Sigmoid colon (tissue), 7 donors: ENCODE data around the gene SLC7A7. TPM values are rescaled to one million over a fixed set of nuclear protein-coding genes. Genes with fewer than 3 reads are reported as not detected.
"Not testable (repeated sequence)": the region's sequence is repeated elsewhere in the genome, so short reads cannot be mapped to it uniquely, and the experiment has no call there.

ENCODE experiments used
- DNase-seq: peaks from one replicate; pipeline ENCODE4 v3.0.0-alpha.2; 2019
- H3K27ac ChIP-seq, 4 donors: fragments of 200-600 bp; sonication (generic); one replicate each; pipeline ENCODE4 v1.5.1; 2016 to 2019; ENCODE audit warnings: mild to moderate bottlenecking in 1 of 4
- H3K27me3 ChIP-seq, 3 donors: fragments of 200-600 bp; sonication (generic); one replicate each; pipeline ENCODE4 v1.5.1; 2019; ENCODE audit warnings: mild to moderate bottlenecking in 1 of 3
- H3K36me3 ChIP-seq, 4 donors: fragments of 200-600 bp; sonication (generic); one replicate each; pipeline ENCODE4 v1.5.1; 2016 to 2019
- H3K4me1 ChIP-seq, 4 donors: fragments of 200-600 bp; sonication (generic); one replicate each; pipeline ENCODE4 v1.5.1; 2017 to 2019
- H3K4me3 ChIP-seq, 4 donors: fragments of 200-600 bp; sonication (generic); one replicate each; pipeline ENCODE4 v1.5.1; 2017 to 2019; ENCODE audit warnings: mild to moderate bottlenecking in 2 of 4, moderate library complexity in 1 of 4
- H3K9me3 ChIP-seq, 4 donors: fragments of 200-600 bp in 3 of 4; sonication (generic) in 3 of 4; one replicate each; pipeline versions ENCODE4 v1.5.1 to v1.6.1; 2013 to 2019
- EP300 ChIP-seq, 4 donors: sonication (generic); formaldehyde crosslinking; IDR thresholded peaks; one replicate each; pipeline ENCODE4 v1.6.1; 2017; ENCODE audit warnings: antibody characterized with exemption in 4 of 4
- POLR2A ChIP-seq, 2 donors: fragments of 450-650 bp; IDR thresholded peaks; one replicate each; pipeline ENCODE4 v1.6.1; 2016; ENCODE audit warnings: antibody characterized with exemption in 2 of 2, mild to moderate bottlenecking in 2 of 2, moderate library complexity in 2 of 2
- POLR2AphosphoS5 ChIP-seq, 4 donors: sonication (generic); formaldehyde crosslinking; IDR thresholded peaks; one replicate each; pipeline ENCODE4 v1.6.1; 2017; ENCODE audit warnings: antibody characterized with exemption in 4 of 4
- WGBS, 2 donors: extraction: QIAGEN DNeasy Blood & Tissue Kit; methylation state at CpG; one replicate each; pipeline ENCODE4 v1.1.7; 2013; 5-methylcytosine and 5-hydroxymethylcytosine counted together
- intact Hi-C: fragments of 100-400 bp; cut with DNase I; formaldehyde crosslinking; loops from one replicate; pipeline ENCODE4 v1.15.1; 2023
- polyA plus RNA-seq, 3 donors: library from polyadenylated mRNA; stranded (reverse); fragments of 200-250 nt; gene quantifications; one replicate each; pipeline ENCODE4 v1.2.3, GENCODE V29; 2013
- total RNA-seq, 4 donors: library from RNA; depleted of rRNA; stranded (reverse); fragments of >200 nt; gene quantifications; one replicate each; pipeline ENCODE4 v1.1.0, GENCODE V29; 2016
- TF ChIP-seq, protein P1 (sequence below), 4 experiments: fragments of 450-650 bp in 3 of 4; fragments of 200-600 bp in 1 of 4; IDR thresholded peaks; one replicate each; pipeline ENCODE4 v1.5.1; 2016 to 2019; ENCODE audit warnings: antibody characterized with exemption in 4 of 4, mild to moderate bottlenecking in 3 of 4, moderate library complexity in 2 of 4
- donor health status: healthy with polysubstance abuse.
- donor health status: Bipolar disorder and iron deficiency.
- donor health status: healthy.

The SLC7A7 gene
- total and polyA plus RNA-seq, 7 donors: 15.6 to 23.5 (median 16.4) TPM

DNA sequence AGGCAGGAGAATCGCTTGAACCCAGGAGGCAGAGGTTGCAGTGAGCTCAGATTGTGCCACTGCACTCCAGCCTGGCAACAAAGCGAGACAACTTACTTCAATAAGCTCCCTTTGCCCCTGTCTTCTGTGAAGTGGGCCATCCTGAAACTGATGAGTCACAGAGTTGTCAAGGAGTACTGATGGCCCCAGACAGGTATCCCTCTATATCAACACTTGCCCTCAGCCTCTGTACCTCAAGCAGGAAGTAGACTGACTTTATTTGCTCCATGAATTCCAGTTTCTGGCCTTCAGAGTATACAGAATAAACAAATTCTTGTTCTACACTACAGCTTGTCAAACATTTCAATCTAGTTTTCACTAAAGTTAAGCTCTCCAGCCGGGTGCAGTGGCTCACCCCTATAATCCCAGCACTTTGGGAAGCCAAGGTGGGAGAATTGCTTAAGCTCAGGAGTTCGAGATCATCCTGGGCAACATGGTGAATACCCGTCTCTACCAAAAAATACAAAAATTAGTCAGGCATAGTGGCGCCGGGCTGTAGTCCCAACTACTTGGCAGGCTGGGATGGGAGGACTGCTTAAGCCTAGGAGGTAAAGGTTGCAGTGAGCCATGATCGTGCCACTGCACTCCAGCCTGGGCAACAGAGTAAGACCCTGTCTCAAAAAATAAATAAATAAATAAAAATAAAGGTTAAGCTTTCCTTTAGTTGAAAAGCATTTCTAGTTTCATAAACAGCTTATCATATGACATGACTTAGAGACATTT is 39.9 kb upstream of the SLC7A7 start:
- Histone ChIP-seq H3K27ac (no peak overlapping the region), H3K4me1 (peaks cover 0 to 33% (median 26%) of the 10 kb centered on the region in 4 donors), H3K4me3 (no peak overlapping the region), H3K36me3 (no peaks in the 10 kb centered on the region), H3K27me3 (no peaks in the 10 kb centered on the region), H3K9me3 (no peaks in the 10 kb centered on the region)
- intact Hi-C loops: loop anchor here (5.0 kb wide), 1 partner anchor 88 kb away; the partner anchor contains the start of gene OXA1L
- 87 to 90% methylated on average over 8 of the region's 8 CpGs for WGBS, 2 donors
- TF ChIP-seq EP300 (IDR thresholded peaks at IDR 0.05) (no peak), POLR2A (IDR thresholded peaks at IDR 0.05) (no peak), POLR2AphosphoS5 (IDR thresholded peaks at IDR 0.05) (no peak)
- TF ChIP-seq, protein P1, sequence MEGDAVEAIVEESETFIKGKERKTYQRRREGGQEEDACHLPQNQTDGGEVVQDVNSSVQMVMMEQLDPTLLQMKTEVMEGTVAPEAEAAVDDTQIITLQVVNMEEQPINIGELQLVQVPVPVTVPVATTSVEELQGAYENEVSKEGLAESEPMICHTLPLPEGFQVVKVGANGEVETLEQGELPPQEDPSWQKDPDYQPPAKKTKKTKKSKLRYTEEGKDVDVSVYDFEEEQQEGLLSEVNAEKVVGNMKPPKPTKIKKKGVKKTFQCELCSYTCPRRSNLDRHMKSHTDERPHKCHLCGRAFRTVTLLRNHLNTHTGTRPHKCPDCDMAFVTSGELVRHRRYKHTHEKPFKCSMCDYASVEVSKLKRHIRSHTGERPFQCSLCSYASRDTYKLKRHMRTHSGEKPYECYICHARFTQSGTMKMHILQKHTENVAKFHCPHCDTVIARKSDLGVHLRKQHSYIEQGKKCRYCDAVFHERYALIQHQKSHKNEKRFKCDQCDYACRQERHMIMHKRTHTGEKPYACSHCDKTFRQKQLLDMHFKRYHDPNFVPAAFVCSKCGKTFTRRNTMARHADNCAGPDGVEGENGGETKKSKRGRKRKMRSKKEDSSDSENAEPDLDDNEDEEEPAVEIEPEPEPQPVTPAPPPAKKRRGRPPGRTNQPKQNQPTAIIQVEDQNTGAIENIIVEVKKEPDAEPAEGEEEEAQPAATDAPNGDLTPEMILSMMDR (IDR thresholded peaks at IDR 0.05): no peak
- peak; percentile 40 for DNase-seq

DNA sequence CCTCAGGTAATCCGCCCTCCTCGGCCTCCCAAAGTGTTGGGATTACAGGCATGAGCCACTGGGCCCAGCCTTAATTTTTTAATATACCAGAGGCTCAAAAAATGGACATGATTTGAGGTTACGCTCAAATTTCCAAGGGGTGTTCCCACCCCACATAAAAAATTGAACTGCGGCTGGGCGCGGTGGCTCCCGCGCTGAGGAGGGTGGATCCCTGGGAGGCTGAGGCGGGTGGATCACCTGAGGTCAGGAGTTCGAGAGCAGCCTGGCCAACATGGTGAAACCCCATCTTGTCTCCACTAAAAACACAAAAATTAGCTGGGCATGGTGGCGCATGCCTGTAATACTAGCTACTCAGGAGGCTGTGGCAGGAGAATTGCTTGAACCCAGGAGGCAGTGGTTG is 39.1 kb upstream of the SLC7A7 start:
- H3K27me3 ChIP-seq, H3K9me3 ChIP-seq, H3K4me3 ChIP-seq, H3K36me3 ChIP-seq, H3K27ac ChIP-seq: not testable (repeated sequence)
- peak; percentile 20 for DNase-seq
- peaks cover 0 to 42% (median 35%) of the 10 kb centered on the region in 4 donors for H3K4me1 ChIP-seq
- 92 to 96% methylated on average over 11 of the region's 11 CpGs for WGBS, 2 donors
- intact Hi-C loops: loop anchor here (5.0 kb wide), 1 partner anchor 87 kb away; the partner anchor contains the start of gene OXA1L

DNA sequence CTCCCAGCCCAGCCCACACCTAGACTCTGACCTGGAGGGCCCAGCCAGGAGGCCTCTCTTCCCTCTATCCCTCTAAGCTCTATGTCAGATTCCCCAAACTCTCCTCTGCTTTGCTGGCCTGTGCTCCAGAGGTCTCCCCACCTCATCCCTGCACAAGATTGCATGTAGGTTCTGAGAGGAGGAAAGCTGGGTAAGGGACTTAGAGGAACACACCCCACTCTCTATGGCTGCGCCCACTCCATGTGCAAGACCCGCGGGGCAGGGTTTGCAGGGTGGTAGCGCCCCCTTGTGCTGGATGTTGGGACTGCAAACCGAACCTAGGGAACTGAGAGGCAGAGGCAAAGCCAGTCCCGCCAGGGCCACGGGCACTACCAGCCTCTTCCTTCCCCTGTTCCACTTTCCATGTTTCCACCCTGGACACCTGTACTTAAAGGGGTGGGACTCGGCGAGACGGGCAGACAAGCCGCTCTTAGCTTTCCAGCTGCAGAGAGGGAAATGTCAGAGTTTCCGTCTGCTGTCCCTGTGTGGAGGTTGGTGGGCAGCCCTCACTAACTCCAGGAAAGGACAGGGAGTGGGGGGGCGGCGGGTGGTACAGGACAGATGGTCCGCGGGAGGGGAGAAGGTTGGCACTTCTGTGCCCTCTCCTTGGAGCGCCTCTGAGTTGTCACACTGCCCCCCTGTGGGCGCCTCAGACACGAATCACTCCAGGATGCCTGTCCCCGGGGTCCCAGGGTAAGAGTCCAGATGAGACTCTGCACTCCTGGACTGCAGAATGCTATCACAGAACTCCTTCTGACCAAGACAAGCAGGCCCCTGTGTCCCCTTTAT is 37.9 kb upstream of the SLC7A7 start:
- TF ChIP-seq, protein P1 (IDR thresholded peaks at IDR 0.05): peak; percentile 86 to 99 (median 98)
- no peak for TF ChIP-seq POLR2A (IDR thresholded peaks at IDR 0.05)
- no peak for TF ChIP-seq EP300 (IDR thresholded peaks at IDR 0.05)
- TF ChIP-seq POLR2AphosphoS5 (IDR thresholded peaks at IDR 0.05): peak in 3 of 4 donors; percentile 18 to 51 (median 22)
- peak; percentile 94 for DNase-seq
- intact Hi-C loops: loop anchor here (1.0 to 5.0 kb wide), 3 partner anchors 31 to 282 kb away; partner anchors contain the start of gene OXA1L
- H3K36me3 ChIP-seq: no peaks in the 10 kb centered on the region
- WGBS, 2 donors: 1% methylated on average over 20 of the region's 20 CpGs
- no peaks in the 10 kb centered on the region for H3K9me3 ChIP-seq
- peaks cover 0 to 53% (median 46%) of the 10 kb centered on the region in 4 donors for H3K4me1 ChIP-seq
- peak overlapping the region; percentile 48 to 98 (median 80) for H3K27ac ChIP-seq
- H3K4me3 ChIP-seq: peak overlapping the region; percentile 5 to 46 (median 42)
- H3K27me3 ChIP-seq: no peaks in the 10 kb centered on the region

DNA sequence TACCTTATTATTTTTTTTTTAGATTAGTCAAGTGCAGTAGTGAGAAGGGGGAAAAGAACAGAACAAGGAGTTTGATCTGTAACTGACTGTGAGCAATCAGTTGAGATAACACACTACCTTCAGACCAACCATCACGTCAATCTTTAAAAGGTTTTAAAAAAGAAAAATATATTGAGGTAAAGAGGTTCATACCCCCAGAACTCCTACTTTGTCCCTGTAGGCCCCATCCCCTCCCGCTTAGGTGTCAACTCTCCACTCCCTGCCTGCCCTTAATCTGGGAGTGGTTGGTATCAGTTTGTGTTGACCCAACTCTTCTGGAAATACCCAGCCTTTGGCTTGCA is 37.3 kb upstream of the SLC7A7 start:
- WGBS, 2 donors: 24 to 75% methylated on average over 2 of the region's 2 CpGs
- Histone ChIP-seq H3K27me3 (no peaks in the 10 kb centered on the region), H3K4me1 (peaks cover 0 to 59% (median 52%) of the 10 kb centered on the region in 4 donors), H3K27ac (peak overlapping the region; percentile 48 to 98 (median 80)), H3K4me3 (no peak overlapping the region), H3K9me3 (no peaks in the 10 kb centered on the region), H3K36me3 (no peaks in the 10 kb centered on the region)
- no peak for DNase-seq
- intact Hi-C loops: loop anchor here (2.0 to 5.0 kb wide), 2 partner anchors 85 to 282 kb away; partner anchors contain the start of gene OXA1L
- TF ChIP-seq, protein P1 (IDR thresholded peaks at IDR 0.05): no peak
- TF ChIP-seq POLR2A (IDR thresholded peaks at IDR 0.05) (no peak), EP300 (IDR thresholded peaks at IDR 0.05) (no peak), POLR2AphosphoS5 (IDR thresholded peaks at IDR 0.05) (no peak)

DNA sequence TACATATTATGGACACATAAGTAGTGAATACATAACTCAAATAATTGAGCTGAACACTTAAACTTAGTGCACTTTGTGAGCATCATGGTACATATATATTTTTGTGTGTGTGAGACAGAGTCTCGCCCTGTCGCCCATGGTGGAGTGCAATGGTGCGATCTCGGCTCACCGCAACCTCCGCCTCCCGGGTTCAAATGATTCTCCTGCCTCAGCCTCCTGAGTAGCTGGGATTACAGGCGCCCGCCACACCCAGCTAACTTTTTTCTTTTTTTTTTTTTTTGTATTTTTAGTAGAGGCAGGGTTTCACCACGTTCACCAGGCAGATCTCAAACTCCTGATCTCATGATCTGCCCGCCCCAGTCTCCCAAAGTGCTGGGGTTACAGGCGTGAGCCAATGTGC is 36.9 kb upstream of the SLC7A7 start:
- H3K4me1 ChIP-seq: peaks cover 0 to 63% (median 56%) of the 10 kb centered on the region in 4 donors
- 76 to 78% methylated on average over 11 of the region's 12 CpGs for WGBS, 2 donors
- DNase-seq: peak; percentile 40

More for the DNA sequence above, 36.9 kb upstream of the SLC7A7 start:
- H3K36me3 ChIP-seq, H3K4me3 ChIP-seq, H3K9me3 ChIP-seq, H3K27me3 ChIP-seq: not testable (repeated sequence)
- intact Hi-C loops: loop anchor here (2.0 to 5.0 kb wide), 2 partner anchors 85 to 281 kb away; partner anchors contain the start of gene OXA1L
- peak overlapping the region; percentile 86 to 98 (median 89) for H3K27ac ChIP-seq
